ENCODE measurements around the gene TMEM169. TPM values are rescaled to one million over a fixed set of nuclear protein-coding genes. Genes with fewer than 3 reads are reported as not detected.

Gene TMEM169
- total and polyA plus RNA-seq, 2 donors (not counting 1 experiment from before 2014, with no cell fraction given): 0.28 to 0.84 TPM

GRCh38 chr2:216041438-216041837 lies 40.3 kb upstream of the TMEM169 start:
- no peak for TF ChIP-seq EZH2 (IDR thresholded peaks at IDR 0.05; ENCODE audit: borderline replicate concordance, insufficient read depth, low read depth, low read length, poor library complexity, severe bottlenecking)
- TF ChIP-seq CTCF (IDR thresholded peaks at IDR 0.05): no peak
- no peak overlapping the region for H3K4me2 ChIP-seq (replicated peaks; ENCODE audit: low read depth, low read length, poor library complexity, severe bottlenecking)
- no peak overlapping the region for H3K27ac ChIP-seq (ENCODE audit: low read length in 2 of 2)
- DNase-seq (no peak), ATAC-seq (ENCODE audit: low read depth) (no peak)
- H3K9ac ChIP-seq (ENCODE audit: low read length): no peak overlapping the region
- H3K4me3 Mint-ChIP-seq: no peak overlapping the region
- H3K36me3 ChIP-seq (replicated peaks in 1 of 2; ENCODE audit: control extremely low read depth in 1 of 2, control insufficient read depth in 1 of 2, extremely low read depth in 1 of 2, insufficient read depth in 2 of 2, low read length in 1 of 2): peaks cover 0 to 20% of the 10 kb centered on the region in 2 experiments
- H3K27me3 Mint-ChIP-seq: no peaks in the 10 kb centered on the region
- no peaks in the 10 kb centered on the region for H3K4me1 Mint-ChIP-seq
- WGBS (ENCODE audit: insufficient coverage): no CpG with 5 or more reads among the region's 2 CpGs
- no peaks in the 10 kb centered on the region for H4K20me1 ChIP-seq (ENCODE audit: control insufficient read depth, insufficient read depth, low read length, poor library complexity, severe bottlenecking)
- no peaks in the 10 kb centered on the region for H3K4me1 ChIP-seq (ENCODE audit: control insufficient read depth in 2 of 2, insufficient read depth in 2 of 2, low read length in 2 of 2)
- no peak overlapping the region for H2AFZ ChIP-seq (ENCODE audit: insufficient read depth, low read depth, low read length, poor library complexity, severe bottlenecking)
- H3K4me3 ChIP-seq (ENCODE audit: control extremely low read depth in 1 of 5, extremely low read depth in 1 of 5, insufficient read depth in 1 of 5, low read depth in 2 of 5, low read length in 4 of 5): no peak overlapping the region
- no peaks in the 10 kb centered on the region for H3K79me2 ChIP-seq (ENCODE audit: control insufficient read depth, insufficient read depth, low read length)
- intact Hi-C loops (cut with micrococcal nuclease): no loop called here
- no peaks in the 10 kb centered on the region for H3K9me3 ChIP-seq (ENCODE audit: control extremely low read depth in 1 of 3, control insufficient read depth in 2 of 3, insufficient read depth in 1 of 3, low read length in 2 of 3)
- no peak overlapping the region for H3K27ac Mint-ChIP-seq
- no peaks in the 10 kb centered on the region for H3K27me3 ChIP-seq (replicated peaks in 1 of 4; ENCODE audit: control extremely low read depth in 1 of 4, control insufficient read depth in 3 of 4, insufficient read depth in 4 of 4, low read length in 3 of 4)
- CTCF ChIA-PET: no interaction called here
- POLR2A ChIA-PET: no interaction called here
- H3K9me3 Mint-ChIP-seq (ENCODE audit: insufficient read depth): no peaks in the 10 kb centered on the region

DNA sequence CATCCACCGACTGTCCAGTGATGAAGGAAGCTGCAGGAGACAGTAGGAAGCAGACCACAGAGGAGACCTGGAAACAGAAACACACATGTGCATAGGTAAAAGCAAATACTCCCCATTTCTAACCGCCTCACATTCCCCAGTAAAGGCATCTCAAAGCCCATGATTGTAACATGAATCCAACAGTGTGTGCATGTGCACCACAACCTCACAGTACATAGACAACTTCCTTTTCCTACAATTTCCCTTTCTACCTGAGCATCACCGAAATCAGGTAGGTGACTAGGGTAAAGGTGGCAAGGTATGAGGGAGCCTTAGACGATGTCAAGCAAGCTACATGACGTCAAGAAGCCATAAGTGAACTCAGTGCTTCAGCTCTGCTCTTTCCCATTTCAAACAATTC lies 37.8 kb upstream of the TMEM169 start:
- H3K4me3 ChIP-seq (ENCODE audit: control extremely low read depth in 1 of 5, extremely low read depth in 1 of 5, insufficient read depth in 1 of 5, low read depth in 2 of 5, low read length in 4 of 5): no peak overlapping the region
- H3K4me1 Mint-ChIP-seq: no peaks in the 10 kb centered on the region
- ATAC-seq (ENCODE audit: low read depth): no peak
- H3K27me3 ChIP-seq (replicated peaks in 1 of 4; ENCODE audit: control extremely low read depth in 1 of 4, control insufficient read depth in 3 of 4, insufficient read depth in 4 of 4, low read length in 3 of 4): no peaks in the 10 kb centered on the region
- CTCF ChIA-PET: interaction anchor here (3.0 kb wide), 1 partner anchor 10 kb away, joined by 14 read pairs; no protein-coding TSS in a partner anchor
- TF ChIP-seq CTCF (IDR thresholded peaks at IDR 0.05): no peak
- no peak for TF ChIP-seq EZH2 (IDR thresholded peaks at IDR 0.05; ENCODE audit: borderline replicate concordance, insufficient read depth, low read depth, low read length, poor library complexity, severe bottlenecking)
- no peaks in the 10 kb centered on the region for H3K79me2 ChIP-seq (ENCODE audit: control insufficient read depth, insufficient read depth, low read length)
- no peaks in the 10 kb centered on the region for H3K9me3 ChIP-seq (ENCODE audit: control extremely low read depth in 1 of 3, control insufficient read depth in 2 of 3, insufficient read depth in 1 of 3, low read length in 2 of 3)
- no peaks in the 10 kb centered on the region for H3K9me3 Mint-ChIP-seq (ENCODE audit: insufficient read depth)
- no peak overlapping the region for H3K4me2 ChIP-seq (replicated peaks; ENCODE audit: low read depth, low read length, poor library complexity, severe bottlenecking)
- DNase-seq: no peak
- POLR2A ChIA-PET: no interaction called here
- H3K36me3 ChIP-seq (replicated peaks in 1 of 2; ENCODE audit: control extremely low read depth in 1 of 2, control insufficient read depth in 1 of 2, extremely low read depth in 1 of 2, insufficient read depth in 2 of 2, low read length in 1 of 2): peaks cover 0 to 17% of the 10 kb centered on the region in 2 experiments
- H4K20me1 ChIP-seq (ENCODE audit: control insufficient read depth, insufficient read depth, low read length, poor library complexity, severe bottlenecking): no peaks in the 10 kb centered on the region
- H3K27ac Mint-ChIP-seq: no peak overlapping the region
- H3K4me1 ChIP-seq (ENCODE audit: control insufficient read depth in 2 of 2, insufficient read depth in 2 of 2, low read length in 2 of 2): no peaks in the 10 kb centered on the region
- no peak overlapping the region for H3K9ac ChIP-seq (ENCODE audit: low read length)
- intact Hi-C loops (cut with micrococcal nuclease): no loop called here
- no peak overlapping the region for H3K27ac ChIP-seq (ENCODE audit: low read length in 2 of 2)
- no peak overlapping the region for H3K4me3 Mint-ChIP-seq
- H2AFZ ChIP-seq (ENCODE audit: insufficient read depth, low read depth, low read length, poor library complexity, severe bottlenecking): no peak overlapping the region
- 94% methylated on average over 2 of the region's 5 CpGs for whole genome bisulfite sequencing (ENCODE audit: insufficient coverage)
- no peaks in the 10 kb centered on the region for H3K27me3 Mint-ChIP-seq
